Dendritic cell treated with granulocyte-macrophage colony-stimulating factor and Interleukin-4, amounts not matched to agents 40 ng/mL and 50 ng/mL, for 4 days (primary cell): ENCODE results near the gene MLEC.

Experiments used
- H3K27ac Mint-ChIP-seq: one replicate; pipeline ENCODE4 v1.8.0; 2022; ENCODE audit warnings: mild to moderate bottlenecking, mixed read lengths
- H3K27me3 Mint-ChIP-seq: one replicate; pipeline ENCODE4 v1.8.0; 2022; ENCODE audit warnings: mild to moderate bottlenecking, mixed read lengths
- H3K36me3 Mint-ChIP-seq: one replicate; pipeline ENCODE4 v1.8.0; 2022; ENCODE audit warnings: low read depth, mixed read lengths
- H3K4me1 Mint-ChIP-seq: one replicate; pipeline ENCODE4 v1.8.0; 2022; ENCODE audit warnings: low read depth, mixed read lengths
- H3K4me3 Mint-ChIP-seq: one replicate; pipeline ENCODE4 v1.8.0; 2022; ENCODE audit warnings: mild to moderate bottlenecking, moderate library complexity, mixed read lengths
- H3K9me3 Mint-ChIP-seq: one replicate; pipeline ENCODE4 v1.8.0; 2022; ENCODE audit warnings: mixed read lengths
- intact Hi-C: fragments of 100-400 bp; cut with micrococcal nuclease; formaldehyde crosslinking; loops from one replicate; pipeline ENCODE4 v1.15.0; 2022

The MLEC gene

GRCh38 chr12:120739821-120740613 lies 53.1 kb downstream of the MLEC start:
- Mint-ChIP-seq H3K4me1 (no peaks in the 10 kb centered on the region), H3K9me3 (no peaks in the 10 kb centered on the region), H3K27ac (no peak overlapping the region), H3K27me3 (no peaks in the 10 kb centered on the region), H3K4me3 (no peak overlapping the region), H3K36me3 (peaks cover 38% of the 10 kb centered on the region)
- intact Hi-C loops, result no loop called here

GRCh38 chr12:120740871-120741270 lies 53.9 kb downstream of the MLEC start:
- Mint-ChIP-seq H3K9me3 (no peaks in the 10 kb centered on the region), H3K27me3 (no peaks in the 10 kb centered on the region), H3K36me3 (peaks cover 38% of the 10 kb centered on the region), H3K4me3 (no peak overlapping the region), H3K27ac (no peak overlapping the region), H3K4me1 (no peaks in the 10 kb centered on the region)
- intact Hi-C loops, result no loop called here

GRCh38 chr12:120741476-120742421 lies 54.8 kb downstream of the MLEC start:
- no peaks in the 10 kb centered on the region for H3K4me1 Mint-ChIP-seq
- intact Hi-C loops, result no loop called here
- no peaks in the 10 kb centered on the region for H3K27me3 Mint-ChIP-seq

DNA sequence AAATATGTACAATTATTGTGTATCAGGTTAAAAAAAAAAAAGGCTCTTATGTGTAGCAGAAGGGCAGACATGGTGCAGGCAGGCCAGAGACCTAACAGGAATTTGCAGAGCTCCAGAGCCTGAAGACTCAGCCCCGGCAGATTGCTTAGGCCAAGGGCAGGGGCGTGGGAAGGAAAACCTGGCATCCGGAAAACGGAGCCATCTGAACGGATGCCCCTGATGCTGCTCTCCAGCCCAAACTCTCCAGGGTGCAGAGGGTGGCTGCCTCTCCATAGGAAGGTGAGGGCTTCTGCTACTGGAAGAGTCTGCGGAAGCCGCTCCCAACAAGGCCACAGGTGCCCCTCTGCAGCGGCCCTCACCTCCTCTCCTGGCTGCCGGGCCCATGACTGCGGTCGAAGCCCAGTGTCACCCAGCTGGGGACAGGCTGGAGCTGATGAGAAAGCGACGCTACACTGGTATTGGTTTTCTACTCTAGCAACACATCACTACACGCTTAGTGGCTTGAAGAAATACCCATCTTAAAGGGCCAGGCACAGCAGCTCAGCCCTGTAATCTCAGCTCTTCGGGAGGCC lies 58.1 kb downstream of the MLEC start:
- Mint-ChIP-seq H3K27ac (no peak overlapping the region), H3K4me1 (no peaks in the 10 kb centered on the region), H3K27me3 (no peaks in the 10 kb centered on the region), H3K36me3 (peaks cover 6% of the 10 kb centered on the region), H3K9me3 (no peaks in the 10 kb centered on the region), H3K4me3 (no peak overlapping the region)
- intact Hi-C loops, result no loop called here

More at GRCh38 chr12:120741476-120742421, 54.8 kb downstream of the MLEC start:
- Mint-ChIP-seq H3K36me3 (peaks cover 37% of the 10 kb centered on the region), H3K27ac (no peak overlapping the region), H3K9me3 (no peaks in the 10 kb centered on the region), H3K4me3 (no peak overlapping the region)

DNA sequence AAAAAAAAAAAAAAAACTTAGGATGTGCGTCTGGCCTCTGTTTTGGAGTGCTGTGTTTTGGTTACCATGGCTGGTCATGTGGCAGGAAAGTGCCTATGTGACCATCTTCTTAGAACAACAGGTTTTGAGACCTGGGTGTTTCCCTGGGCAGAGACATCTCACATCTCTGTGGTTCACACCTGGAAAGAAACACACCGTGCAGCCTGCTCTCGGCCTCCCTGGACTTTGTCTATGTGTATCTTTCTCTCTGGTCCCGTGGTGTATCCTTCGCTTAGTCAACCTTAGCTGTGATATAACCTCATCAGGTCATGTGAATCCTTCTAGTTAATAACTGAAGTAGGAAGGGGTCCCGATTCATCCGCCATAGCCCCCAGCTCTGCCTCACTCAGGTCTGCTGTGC lies 61.3 kb downstream of the MLEC start:
- Mint-ChIP-seq H3K27me3 (no peaks in the 10 kb centered on the region), H3K9me3 (no peaks in the 10 kb centered on the region), H3K4me3 (no peak overlapping the region), H3K4me1 (no peaks in the 10 kb centered on the region), H3K36me3 (no peaks in the 10 kb centered on the region), H3K27ac (no peak overlapping the region)
- intact Hi-C loops, result no loop called here

DNA sequence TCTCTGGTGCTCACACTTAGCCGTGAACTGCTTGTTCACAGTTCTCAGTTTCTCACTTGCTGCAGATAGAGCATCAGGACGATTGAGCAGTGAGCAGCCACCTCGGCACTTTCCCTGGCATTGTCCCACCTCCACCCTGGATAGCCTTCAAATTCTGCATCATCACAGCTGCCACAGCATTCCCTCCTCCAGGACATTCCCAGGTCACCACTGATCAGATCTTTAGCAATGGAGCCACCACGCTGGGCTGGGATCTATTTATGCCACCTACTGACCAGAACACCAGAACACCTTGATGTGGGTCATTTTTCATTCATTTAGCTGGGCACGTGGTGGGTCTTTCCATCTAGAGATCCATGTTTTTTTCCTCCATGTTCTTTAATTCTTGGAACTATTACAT lies 62.3 kb downstream of the MLEC start:
- intact Hi-C loops, result no loop called here
- H3K4me1 Mint-ChIP-seq, result no peaks in the 10 kb centered on the region
- no peak overlapping the region for H3K4me3 Mint-ChIP-seq
- no peaks in the 10 kb centered on the region for H3K36me3 Mint-ChIP-seq
- peaks cover 2% of the 10 kb centered on the region for H3K27me3 Mint-ChIP-seq
- H3K27ac Mint-ChIP-seq, result no peak overlapping the region
- H3K9me3 Mint-ChIP-seq, result no peaks in the 10 kb centered on the region

DNA sequence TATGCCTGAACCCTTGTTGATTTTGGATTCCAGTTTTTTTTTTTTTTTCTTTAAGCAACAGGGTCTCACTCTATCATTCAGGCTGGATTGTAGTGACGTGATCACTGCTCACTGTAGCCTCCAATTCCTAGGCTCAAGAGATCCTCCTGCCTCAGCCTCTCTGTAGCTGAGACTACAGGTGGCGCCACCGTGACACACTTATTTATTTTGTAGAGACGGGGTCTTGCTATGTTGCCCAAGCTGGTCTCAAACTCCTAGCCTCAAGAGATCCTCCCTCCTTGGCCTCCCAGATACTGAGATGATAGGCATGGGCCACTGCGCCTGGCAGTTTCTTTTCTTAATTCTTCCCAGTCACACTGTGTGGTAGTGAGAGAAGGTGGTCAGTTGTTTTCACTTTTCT lies 63.9 kb downstream of the MLEC start:
- intact Hi-C loops, result no loop called here

DNA sequence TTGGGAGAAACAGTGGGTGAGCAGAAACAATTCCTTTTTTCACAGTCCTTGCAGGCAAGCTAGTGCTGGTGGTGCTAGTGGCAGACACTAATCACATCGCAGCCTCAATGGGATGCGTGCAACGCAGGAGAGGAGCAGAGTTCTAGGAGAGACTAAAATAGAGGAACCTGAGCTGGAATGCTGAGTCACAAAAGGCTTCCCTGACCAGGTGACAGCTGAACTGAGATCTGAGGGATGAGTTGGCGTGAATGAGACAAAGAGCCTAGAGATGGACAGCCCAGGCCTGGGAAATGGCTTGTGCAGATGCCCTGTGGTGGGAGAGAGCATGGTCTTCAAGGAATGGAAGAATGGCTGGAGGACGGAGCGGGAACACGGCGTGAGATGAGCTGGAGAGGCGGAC lies 64.4 kb downstream of the MLEC start:
- no peak overlapping the region for H3K4me3 Mint-ChIP-seq

More for the DNA sequence above, 63.9 kb downstream of the MLEC start:
- peaks cover 2% of the 10 kb centered on the region for H3K27me3 Mint-ChIP-seq
- no peak overlapping the region for H3K27ac Mint-ChIP-seq
- H3K9me3 Mint-ChIP-seq, result peaks cover 11% of the 10 kb centered on the region
- H3K4me1 Mint-ChIP-seq, result no peaks in the 10 kb centered on the region
- H3K4me3 Mint-ChIP-seq, result no peak overlapping the region
- H3K36me3 Mint-ChIP-seq, result no peaks in the 10 kb centered on the region

More for the DNA sequence above, 64.4 kb downstream of the MLEC start:
- Mint-ChIP-seq H3K27me3 (peaks cover 5% of the 10 kb centered on the region), H3K27ac (no peak overlapping the region), H3K36me3 (no peaks in the 10 kb centered on the region), H3K4me1 (no peaks in the 10 kb centered on the region), H3K9me3 (peaks cover 11% of the 10 kb centered on the region)
- intact Hi-C loops, result no loop called here
